ENCODE results near the gene GPR68.

GPR68 gene, protein sequence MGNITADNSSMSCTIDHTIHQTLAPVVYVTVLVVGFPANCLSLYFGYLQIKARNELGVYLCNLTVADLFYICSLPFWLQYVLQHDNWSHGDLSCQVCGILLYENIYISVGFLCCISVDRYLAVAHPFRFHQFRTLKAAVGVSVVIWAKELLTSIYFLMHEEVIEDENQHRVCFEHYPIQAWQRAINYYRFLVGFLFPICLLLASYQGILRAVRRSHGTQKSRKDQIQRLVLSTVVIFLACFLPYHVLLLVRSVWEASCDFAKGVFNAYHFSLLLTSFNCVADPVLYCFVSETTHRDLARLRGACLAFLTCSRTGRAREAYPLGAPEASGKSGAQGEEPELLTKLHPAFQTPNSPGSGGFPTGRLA

DNA sequence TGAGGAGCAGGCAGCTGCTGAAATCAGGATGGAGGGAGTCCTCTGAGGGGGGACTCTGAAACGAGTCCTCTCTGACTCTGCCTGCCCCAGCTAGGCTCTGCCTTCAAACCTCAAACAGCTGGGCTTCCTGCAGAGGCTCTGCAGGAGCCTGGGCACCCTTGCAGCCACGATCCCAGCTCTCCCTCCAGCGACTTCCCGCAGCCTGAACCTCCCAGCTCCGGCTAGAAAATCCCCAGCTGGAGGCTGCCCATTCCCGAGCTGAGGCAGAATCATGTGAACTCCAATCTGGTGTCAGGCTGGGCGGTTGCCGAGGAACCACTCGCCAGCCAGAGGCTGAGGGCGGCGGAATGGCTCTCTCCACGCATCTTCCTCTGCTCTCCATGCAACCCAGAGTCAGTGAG is at the start of gene GPR68:
Gene GPR68 (minus strand): TSS at position 204 of the 401 bp plus-strand sequence. CDS start 9,654 bp downstream, outside the sequence.
- DNase-seq, result no peak

DNA sequence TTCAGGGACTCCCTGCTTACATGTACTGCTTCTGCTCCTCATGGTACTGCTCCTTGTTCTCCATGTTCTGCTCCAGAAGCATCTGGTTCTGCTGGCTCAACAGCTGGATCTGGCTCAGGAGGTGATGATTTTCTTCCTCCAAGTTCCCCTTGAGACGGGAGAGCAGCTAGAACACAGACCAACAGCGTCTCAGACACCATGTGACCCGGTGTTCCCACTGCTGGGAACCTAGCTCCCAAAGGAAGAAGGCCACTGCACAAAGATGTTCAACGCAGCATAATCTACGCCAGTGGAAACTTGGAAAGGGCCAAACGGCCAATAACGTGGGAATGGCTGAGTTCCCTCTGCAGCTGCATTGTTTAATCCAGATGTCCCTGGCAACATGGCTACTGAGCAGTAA is 49.6 kb upstream of the GPR68 start:
- DNase-seq, result no peak

DNA sequence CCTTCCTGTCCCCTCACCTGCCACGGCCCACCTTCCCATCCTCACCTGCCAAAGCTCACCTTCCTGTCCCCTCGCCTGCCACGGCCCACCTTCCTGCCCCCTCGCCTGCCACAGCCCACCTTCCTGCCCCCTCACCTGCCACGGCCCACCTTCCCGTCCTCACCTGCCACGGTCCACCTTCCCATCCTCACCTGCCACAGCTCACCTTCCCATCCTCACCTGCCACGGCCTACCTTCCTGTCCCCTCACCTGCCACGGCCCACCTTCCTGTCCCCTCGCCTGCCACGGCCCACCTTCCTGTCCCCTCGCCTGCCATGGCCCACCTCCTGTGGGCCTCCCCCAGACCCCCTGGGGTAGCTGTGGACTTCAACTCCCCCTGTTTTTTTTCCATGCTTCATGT is 48.8 kb upstream of the GPR68 start:
- DNase-seq, result no peak

- no peak for DNase-seq
Observed at GRCh38 chr14:91292491-91292890, 48.0 kb upstream of the GPR68 start.

DNA sequence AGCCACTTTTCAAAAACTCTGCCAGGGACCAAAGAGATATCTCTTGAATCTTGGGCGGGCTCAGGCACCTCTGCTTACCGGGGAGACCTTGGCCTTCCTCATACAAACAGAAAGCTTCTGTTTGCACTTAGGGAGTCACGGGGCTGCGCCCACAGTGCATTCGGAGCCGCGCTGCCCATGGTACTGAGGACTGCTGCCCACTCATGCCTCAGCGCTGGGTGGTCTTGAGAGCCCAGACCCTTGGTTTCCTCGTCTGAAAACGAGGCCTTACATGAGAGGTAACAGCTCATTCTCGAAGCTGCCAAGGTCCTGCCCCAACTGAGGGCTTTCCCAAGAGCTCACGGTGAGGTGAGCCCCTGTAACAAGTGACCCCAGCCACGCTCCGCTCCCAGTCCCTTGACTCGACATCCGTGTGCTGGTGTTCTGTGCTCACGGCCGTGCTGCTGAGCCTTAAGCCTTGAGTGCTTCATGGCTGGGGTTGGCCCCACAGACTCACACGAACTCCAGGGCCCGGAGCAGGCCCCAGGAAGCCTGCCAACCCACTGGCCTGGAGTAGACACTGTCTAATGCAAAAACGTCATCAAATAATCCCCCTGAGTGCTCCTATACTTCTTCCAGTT is 47.4 kb upstream of the GPR68 start:
- no peak for DNase-seq

GRCh38 chr14:91290986-91291385 is 46.5 kb upstream of the GPR68 start:
- DNase-seq, result no peak

- no peak for DNase-seq
Observed at GRCh38 chr14:91289464-91289863, 45.0 kb upstream of the GPR68 start.

DNA sequence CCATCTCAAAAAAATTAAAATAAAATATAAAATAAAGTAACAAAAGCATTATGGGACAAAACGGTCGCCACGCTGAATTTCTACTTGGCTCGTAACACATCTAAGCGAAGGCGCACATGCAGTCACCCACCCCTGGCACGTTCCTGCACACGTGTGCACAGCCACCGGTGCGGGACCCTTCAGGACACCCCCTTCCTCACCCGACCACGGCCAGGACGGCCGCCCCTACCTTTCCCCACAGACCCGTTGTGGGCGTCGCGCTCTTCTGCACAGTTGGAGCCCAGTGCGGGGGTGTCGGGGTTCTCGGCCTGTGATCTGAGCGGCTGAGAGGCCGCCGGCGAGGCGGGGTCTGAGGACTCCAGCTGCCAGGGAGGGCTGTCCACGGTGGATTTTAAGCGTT is 44.4 kb upstream of the GPR68 start:
- no peak for DNase-seq

- DNase-seq, result no peak
Observed at GRCh38 chr14:91286530-91286937, 42.0 kb upstream of the GPR68 start.

- no peak for DNase-seq
Observed at GRCh38 chr14:91284791-91285548, 40.5 kb upstream of the GPR68 start.

DNA sequence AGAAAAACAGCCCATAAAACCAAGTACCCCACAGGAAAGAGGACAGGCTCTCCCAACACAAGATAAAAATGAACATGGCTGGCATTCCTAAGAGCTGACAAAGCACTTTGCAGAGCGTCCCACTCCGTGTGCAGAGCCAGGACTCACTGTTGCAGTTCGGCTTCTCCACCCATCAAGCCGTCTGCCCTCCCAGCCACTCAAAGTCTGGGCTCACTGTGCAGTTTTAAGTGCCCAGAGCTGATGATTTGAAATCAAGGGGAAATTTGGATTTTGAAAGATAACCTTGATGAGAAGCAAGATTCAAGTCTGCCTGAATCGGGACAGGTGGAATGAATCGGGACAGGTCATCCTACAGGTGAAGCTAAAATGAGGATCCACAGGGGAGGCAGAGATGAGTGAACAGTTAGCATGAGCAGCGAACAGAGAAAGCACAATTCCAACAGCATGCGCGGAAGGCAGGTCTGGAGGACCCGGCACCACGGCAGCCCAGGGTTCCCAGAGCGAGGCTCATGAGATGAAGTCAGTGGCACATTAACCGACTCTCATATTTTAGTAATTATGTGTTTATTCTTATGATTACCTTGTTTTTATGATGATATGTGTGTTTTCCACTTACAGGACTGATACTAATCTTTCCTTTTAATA is 39.8 kb upstream of the GPR68 start:
- DNase-seq, result no peak

GRCh38 chr14:91283666-91284065 is 39.2 kb upstream of the GPR68 start:
- DNase-seq, result no peak

DNA sequence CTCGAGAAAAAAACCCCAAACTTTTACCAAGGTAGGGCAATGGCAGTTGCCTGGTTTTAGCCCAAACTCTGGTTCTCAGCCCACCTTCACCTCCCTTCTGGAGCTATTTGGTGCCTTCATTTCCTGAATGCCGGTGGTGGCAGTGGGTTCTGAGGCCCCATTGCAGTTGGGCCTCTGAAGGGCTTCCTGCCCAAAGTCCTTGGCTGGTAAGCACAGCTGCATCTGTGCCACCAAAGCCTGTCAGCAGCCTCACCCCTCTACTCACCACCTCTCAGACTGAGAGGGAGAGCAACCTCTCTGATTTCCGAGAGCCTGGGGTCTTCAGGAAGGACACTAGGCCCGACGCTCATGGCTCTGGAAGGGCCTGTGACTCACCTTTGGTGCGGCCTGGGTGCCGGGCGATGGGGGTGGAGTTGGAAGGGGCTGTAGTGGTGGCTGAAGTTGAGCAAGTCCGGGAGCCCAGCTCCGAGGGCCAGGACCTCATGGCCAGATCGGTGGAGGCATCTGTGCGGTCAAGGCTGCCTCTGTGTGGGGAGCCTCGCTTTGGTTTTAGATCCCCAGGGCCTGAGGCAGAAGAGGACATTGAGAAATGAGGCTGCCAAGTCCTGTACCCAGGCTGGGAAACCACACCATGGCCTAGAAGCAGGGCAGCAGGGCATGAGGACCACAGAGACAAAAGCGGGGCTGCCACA is 38.6 kb upstream of the GPR68 start:
- no peak for DNase-seq

DNA sequence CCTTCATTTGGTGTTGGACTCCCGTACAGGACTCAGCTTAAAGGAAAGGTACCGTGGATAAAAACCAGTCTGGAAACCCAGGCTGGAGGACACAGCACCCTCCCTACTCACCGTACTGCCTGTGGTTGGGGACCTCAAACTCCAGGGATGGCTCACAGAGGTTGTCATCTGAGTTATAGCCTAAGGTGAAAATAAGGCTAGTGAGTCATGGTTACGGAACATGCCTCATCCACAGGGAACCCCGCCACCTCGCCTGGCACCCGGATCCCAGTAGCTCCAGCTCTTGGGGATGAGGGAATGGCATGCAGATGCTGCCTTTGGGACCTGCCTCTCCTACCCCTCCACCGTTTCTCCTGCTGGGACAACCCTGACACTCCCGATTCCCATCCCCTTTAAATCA is 36.8 kb upstream of the GPR68 start:
- no peak for DNase-seq

GRCh38 chr14:91280129-91280528 is 35.6 kb upstream of the GPR68 start:
- no peak for DNase-seq

DNA sequence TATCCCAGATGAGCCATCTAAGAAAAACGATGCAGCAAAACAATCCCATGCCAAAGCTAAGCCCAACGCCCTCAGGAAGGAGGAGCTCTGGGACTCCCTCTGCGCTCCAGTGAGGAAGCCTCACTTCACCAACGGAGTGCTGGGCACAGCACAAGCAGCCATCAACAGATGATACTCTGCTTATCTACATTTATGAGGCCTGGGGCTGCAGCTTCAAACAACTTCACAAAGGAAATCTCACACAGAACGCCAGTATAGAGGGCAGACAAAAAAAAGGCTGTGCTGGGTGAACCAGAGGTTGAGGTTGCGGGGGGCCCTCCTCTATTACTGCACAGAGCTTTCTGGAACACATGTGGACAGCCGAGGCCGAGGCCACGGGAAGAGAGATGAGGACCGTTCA is 34.9 kb upstream of the GPR68 start:
- no peak for DNase-seq

GRCh38 chr14:91278383-91278715 is 33.8 kb upstream of the GPR68 start:
- DNase-seq, result no peak

- DNase-seq, result no peak
Observed at GRCh38 chr14:91277546-91278382, 33.3 kb upstream of the GPR68 start.

DNA sequence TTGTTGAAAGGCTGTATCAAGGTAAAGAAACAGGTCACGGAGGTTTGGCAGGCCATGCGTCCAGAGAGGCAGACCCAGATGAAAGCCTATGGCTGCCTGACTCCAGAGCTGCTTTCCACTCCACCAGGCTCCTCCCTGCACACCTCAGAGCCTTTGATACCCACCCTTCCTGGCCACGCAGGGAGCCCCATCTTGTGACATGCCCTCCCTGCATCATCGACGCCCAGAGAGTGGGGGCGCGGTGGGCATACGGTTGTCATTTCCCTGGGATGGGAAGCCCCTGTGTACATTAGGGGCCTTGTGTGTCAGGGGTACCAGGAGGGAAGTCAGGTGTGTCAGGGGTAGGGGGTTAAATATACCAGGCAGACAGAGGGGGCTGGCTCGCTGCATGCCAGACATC is 30.3 kb upstream of the GPR68 start:
- DNase-seq, result no peak

DNA sequence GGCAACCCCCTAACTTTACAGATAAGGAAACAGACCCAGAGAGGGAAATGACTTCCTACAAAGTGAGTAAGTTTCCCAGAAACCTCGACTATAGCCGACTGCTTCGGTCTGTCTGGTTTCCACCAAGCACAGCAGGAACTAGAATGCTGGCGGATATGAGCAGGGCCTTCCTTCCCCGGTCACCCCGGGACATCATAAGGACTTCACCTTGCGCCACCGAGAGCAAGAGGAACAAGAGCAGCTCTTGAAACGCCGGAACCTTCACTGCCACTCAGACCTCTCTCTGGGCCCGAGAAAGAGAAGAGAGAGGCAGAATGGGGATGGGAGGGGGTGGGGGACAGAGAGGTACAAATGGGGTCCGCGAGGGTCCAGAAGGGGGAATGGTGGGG is 29.4 kb upstream of the GPR68 start:
- DNase-seq, result no peak

DNA sequence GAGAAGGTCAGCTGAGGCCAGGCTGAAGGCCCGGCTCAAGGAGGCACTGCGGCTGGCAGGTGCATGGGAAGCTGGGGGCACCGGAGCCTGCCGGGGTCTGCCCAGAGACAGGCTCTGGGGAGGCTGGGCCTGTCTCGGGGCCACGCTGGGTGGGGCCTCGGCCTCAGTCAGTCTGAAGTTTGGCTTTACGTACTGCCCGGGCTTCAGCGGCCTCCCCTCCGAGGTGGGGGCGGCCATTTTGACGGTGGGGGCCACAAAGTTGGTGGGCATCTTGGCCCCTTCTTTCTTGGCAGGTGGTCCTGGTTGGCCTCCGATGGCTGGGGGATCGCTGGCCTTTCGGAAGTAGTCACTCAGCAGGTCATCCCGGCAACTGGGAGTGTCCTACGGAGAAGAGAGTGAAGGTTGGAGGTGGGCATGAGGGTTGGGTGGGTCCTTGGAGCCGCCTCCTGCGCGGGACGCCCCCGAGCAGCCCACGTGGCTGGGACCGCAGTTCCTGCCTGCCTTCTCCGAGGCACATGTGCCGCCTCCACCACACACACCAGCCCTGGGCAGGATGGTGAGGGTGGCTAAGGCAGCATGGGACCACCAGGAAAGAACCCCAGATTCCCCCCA is 28.9 kb upstream of the GPR68 start:
- no peak for DNase-seq

Data from cortex of kidney (tissue), 1 donor.